Motor neuron (in vitro differentiated cells): Measurements from ENCODE around the gene ADGRA1. TPM values are rescaled to one million over a fixed set of nuclear protein-coding genes. Genes with fewer than 3 reads are reported as not detected.
A peak's percentile ranks its signal among the peaks of the same experiment; 100 is the strongest.

ENCODE experiments used
- ATAC-seq, 8 experiments: fragments of 200-7000 bp; cut with Tn5 transposase; replicated peaks in 6 of 8; 2 replicates each; pipeline ENCODE4 v1.8.0; 2021; ENCODE audit warnings: mild to moderate bottlenecking in 8 of 8, moderate library complexity in 8 of 8
- H3K27ac ChIP-seq, 2 donors: fragments of 250-450 bp; sonication (Bioruptor Pico); 2 replicates each; pipeline ENCODE4 v1.9.0; 2021; ENCODE audit warnings: antibody characterized with exemption in 2 of 2, mild to moderate bottlenecking in 2 of 2, moderate library complexity in 1 of 2
- H3K4me1 ChIP-seq, 2 donors: fragments of 250-450 bp; sonication (Bioruptor Pico); replicated peaks in 1 of 2; 2 replicates each; pipeline ENCODE4 v1.6.1; 2021; ENCODE audit warnings: antibody characterized with exemption in 2 of 2, mild to moderate bottlenecking in 2 of 2, moderate library complexity in 1 of 2
- H3K4me3 ChIP-seq, 5 donors: fragments of 250-450 bp; sonication (Bioruptor Pico); 2 replicates each; pipeline ENCODE4 v1.9.0; 2021; ENCODE audit warnings: antibody characterized with exemption in 5 of 5, mild to moderate bottlenecking in 5 of 5, moderate library complexity in 4 of 5
- WGBS, 10 experiments: fragments of 450-650 bp; shearing (Covaris generic); methylation state at CpG; one replicate each; pipeline ENCODE4 v1.0.0; 2022; 5-methylcytosine and 5-hydroxymethylcytosine counted together
- in situ Hi-C, 9 experiments: fragments of 400-800 bp; cut with MboI; loops; one replicate each; pipeline ENCODE4 v1.15.0; 2021; ENCODE audit warnings: low sequenced_read_pairs in 9 of 9, low pct_unique_long_range_greater_than_20kb in 2 of 9; ENCODE audit not compliant: unreplicated experiment in 9 of 9
- total RNA-seq, 8 experiments: library from RNA; unstranded; fragments of 300-600 nt; gene quantifications; 2 replicates each; pipeline versions ENCODE4 v1.2.3 to v1.2.4, GENCODE V29; 2022

Gene ADGRA1
- total RNA-seq, 8 experiments from 2014 or later, result 0.09 to 6.3 (median 1.9) TPM

- no peak overlapping the region for H3K4me3 ChIP-seq
- ATAC-seq, result peak in 1 of 8 experiments; percentile 33
- no peak overlapping the region for H3K27ac ChIP-seq
- 10 to 80% (median 72%) methylated on average over 2 to 8 of the region's 28 CpGs; no CpG with 5 or more reads in 6 of the 10 experiments for WGBS, 10 experiments
- in situ Hi-C loops, result no loop called here
- peaks cover 17 to 18% of the 10 kb centered on the region in 2 donors for H3K4me1 ChIP-seq
These were observed 9.0 kb downstream of the ADGRA1 start for GRCh38 chr10:133096616-133097269.

- Histone ChIP-seq H3K27ac (no peak overlapping the region), H3K4me3 (no peak overlapping the region), H3K4me1 (peaks cover 24% of the 10 kb centered on the region in 2 donors)
- in situ Hi-C loops, result no loop called here
- ATAC-seq, result no peak
- 90 to 100% (median 93%) methylated on average over 1 to 11 of the region's 18 CpGs; no CpG with 5 or more reads in 6 of the 10 experiments for WGBS, 10 experiments
These were observed 9.7 kb downstream of the ADGRA1 start for GRCh38 chr10:133097418-133097817.

DNA sequence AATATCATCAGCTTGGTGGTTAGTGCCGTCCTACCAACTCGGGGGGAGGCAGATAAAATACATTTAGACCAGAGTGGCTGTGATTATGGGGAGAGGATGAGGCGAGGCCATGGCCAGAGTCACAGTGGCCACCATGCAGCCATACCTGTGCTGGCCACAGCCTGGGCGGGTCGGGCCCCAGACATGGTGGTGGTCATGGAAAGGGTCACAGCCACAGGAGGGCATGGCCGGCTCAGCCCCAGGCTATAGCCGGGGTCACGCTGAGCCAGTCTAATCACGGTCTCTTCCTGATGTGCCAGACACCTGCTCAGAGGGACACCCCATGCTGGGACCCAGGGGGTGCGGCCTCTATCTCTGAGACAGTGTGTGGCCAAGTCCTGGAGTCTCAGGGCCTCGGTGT is 10.2 kb downstream of the ADGRA1 start:
- Histone ChIP-seq H3K4me1 (peaks cover 29 to 30% of the 10 kb centered on the region in 2 donors), H3K4me3 (no peak overlapping the region), H3K27ac (no peak overlapping the region)
- WGBS, 10 experiments, result 83 to 89% (median 86%) methylated on average over 1 to 4 of the region's 11 CpGs; no CpG with 5 or more reads in 7 of the 10 experiments
- in situ Hi-C loops, result no loop called here
- no peak for ATAC-seq

DNA sequence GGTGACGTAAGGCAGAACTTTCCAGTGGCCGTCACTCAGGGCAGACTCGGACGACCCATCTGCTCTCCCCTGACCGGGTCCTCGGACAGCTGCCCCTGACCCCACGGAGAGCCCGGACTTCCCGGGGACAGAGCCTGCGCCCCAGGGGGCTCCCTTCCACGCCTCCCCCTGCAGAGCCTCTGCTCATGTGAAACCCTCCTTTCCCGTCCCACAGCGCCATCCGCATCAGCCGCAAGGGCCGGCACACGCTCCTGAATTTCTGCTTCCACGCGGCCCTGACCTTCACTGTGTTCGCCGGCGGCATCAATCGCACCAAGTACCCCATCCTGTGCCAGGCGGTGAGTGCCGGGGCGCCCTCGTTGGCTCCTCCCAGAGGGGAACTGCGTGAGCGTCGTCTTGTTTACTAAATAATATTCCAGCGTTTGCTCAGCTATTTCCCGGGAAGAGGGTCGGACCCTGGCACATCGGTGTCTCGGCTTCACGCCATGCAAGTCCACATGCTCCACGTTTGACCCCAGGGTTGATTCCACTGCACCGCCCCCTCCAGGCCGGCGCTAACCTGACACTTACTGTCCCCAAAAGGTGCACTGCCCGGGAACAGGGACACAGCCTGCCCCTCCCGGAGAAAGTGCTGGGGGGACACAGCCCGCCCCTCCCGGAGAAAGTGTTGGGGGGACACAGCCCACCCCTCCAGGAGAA is 10.9 kb downstream of the ADGRA1 start:
- Histone ChIP-seq H3K4me3 (no peak overlapping the region), H3K27ac (no peak overlapping the region), H3K4me1 (peaks cover 35 to 36% of the 10 kb centered on the region in 2 donors)
- in situ Hi-C loops, result no loop called here
- WGBS, 10 experiments, result 0 to 80% (median 75%) methylated on average over 1 to 24 of the region's 44 CpGs; no CpG with 5 or more reads in 3 of the 10 experiments
- ATAC-seq, result no peak

DNA sequence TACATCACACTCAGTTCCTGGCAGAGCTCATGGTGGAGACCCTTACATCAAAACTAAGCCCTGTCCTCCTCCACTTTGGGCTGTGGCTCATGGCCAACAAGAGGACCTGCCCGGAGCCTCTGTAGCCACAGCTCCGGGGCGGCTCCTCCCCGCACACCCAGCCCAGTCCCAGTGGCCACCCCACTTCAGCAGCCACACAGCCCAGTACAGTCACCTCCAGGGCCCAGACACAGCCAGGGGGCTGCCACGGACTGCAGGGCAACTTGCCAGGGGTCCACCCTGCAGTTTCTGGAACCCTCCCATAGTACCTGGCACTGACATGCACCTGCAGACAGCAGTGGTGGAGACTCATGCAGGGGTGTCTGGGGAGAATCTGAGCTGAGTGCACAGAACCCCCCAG is 11.8 kb downstream of the ADGRA1 start:
- no peak for ATAC-seq
- Histone ChIP-seq H3K4me1 (peaks cover 45 to 46% of the 10 kb centered on the region in 2 donors), H3K27ac (no peak overlapping the region), H3K4me3 (no peak overlapping the region)
- WGBS, 10 experiments, result 90 to 100% methylated on average over 1 to 2 of the region's 5 CpGs; no CpG with 5 or more reads in 8 of the 10 experiments
- in situ Hi-C loops, result no loop called here

GRCh38 chr10:133100186-133100585 is 12.5 kb downstream of the ADGRA1 start:
- Histone ChIP-seq H3K4me1 (peaks cover 51 to 52% of the 10 kb centered on the region in 2 donors), H3K27ac (peak overlapping the region in 1 of 2 donors; percentile 56), H3K4me3 (no peak overlapping the region)
- in situ Hi-C loops, result loop anchor here in 3 of 9 experiments (25.0 kb wide), 1 partner anchor 163 kb away; the partner anchor contains the start of gene CFAP46 (in 3 of the 3)
- 75 to 100% (median 80%) methylated on average over 2 to 8 of the region's 24 CpGs; no CpG with 5 or more reads in 7 of the 10 experiments for WGBS, 10 experiments
- no peak for ATAC-seq

DNA sequence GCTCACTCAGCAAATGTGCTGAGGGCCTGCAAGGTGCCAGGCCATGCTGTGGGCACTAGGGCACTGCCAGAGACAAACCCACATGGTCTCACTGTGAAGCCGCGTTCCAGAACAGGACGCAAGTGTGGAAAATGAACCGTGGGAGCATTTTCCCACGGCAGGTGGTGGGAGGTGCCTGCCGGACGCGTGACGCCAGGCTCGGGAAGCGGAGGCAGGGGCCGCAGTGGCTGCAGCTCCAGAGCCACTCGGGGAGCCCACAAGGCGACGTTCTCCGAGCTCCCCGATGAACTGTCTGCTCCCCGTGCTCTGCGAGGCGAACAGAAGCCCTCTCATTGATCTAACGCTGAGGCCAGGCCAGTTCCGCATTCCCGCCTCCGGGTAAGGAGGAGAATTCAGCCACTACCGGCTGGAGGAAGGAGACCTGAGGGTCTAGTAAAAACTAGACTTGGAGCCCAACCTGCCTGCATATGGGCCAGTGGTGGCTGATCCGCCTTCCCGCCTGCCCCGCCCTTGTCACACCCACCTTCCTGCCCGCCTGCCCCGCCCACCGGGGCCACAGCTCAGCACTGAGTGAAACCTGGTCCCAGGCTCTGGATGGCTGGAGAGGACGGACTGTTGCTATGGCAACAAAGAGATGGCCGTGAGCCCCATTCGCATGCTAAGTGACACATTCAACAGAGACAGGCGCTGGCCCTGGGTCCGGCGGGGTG is 13.1 kb downstream of the ADGRA1 start:
- H3K27ac ChIP-seq, result peak overlapping the region; percentile 63 to 71
- 1 to 70% (median 20%) methylated on average over 1 to 17 of the region's 37 CpGs; no CpG with 5 or more reads in 5 of the 10 experiments for WGBS, 10 experiments
- peak; percentile 61 to 90 (median 87) for ATAC-seq
- peaks cover 51 to 56% of the 10 kb centered on the region in 2 donors for H3K4me1 ChIP-seq
- no peak overlapping the region for H3K4me3 ChIP-seq
- in situ Hi-C loops, result loop anchor here in 3 of 9 experiments (25.0 kb wide), 1 partner anchor 164 kb away; the partner anchor contains the start of gene CFAP46 (in 3 of the 3)

GRCh38 chr10:133101416-133101810 is 13.7 kb downstream of the ADGRA1 start:
- in situ Hi-C loops, result loop anchor here in 3 of 9 experiments (25.0 kb wide), 1 partner anchor 164 kb away; the partner anchor contains the start of gene CFAP46 (in 3 of the 3)
- Histone ChIP-seq H3K27ac (peak overlapping the region; percentile 63 to 71), H3K4me1 (peaks cover 51 to 56% of the 10 kb centered on the region in 2 donors), H3K4me3 (no peak overlapping the region)
- peak in 2 of 8 experiments; percentile 28 to 36 for ATAC-seq
- WGBS, 10 experiments, result 9 to 27% (median 17%) methylated on average over 1 to 12 of the region's 16 CpGs; no CpG with 5 or more reads in 6 of the 10 experiments

- H3K4me1 ChIP-seq, result peaks cover 51 to 56% of the 10 kb centered on the region in 2 donors
- H3K4me3 ChIP-seq, result no peak overlapping the region
- 53 to 93% (median 81%) methylated on average over 3 to 9 of the region's 29 CpGs; no CpG with 5 or more reads in 7 of the 10 experiments for WGBS, 10 experiments
- in situ Hi-C loops, result loop anchor here in 3 of 9 experiments (25.0 kb wide), 1 partner anchor 165 kb away; the partner anchor contains the start of gene CFAP46 (in 3 of the 3)
- peak overlapping the region; percentile 48 to 71 for H3K27ac ChIP-seq
- no peak for ATAC-seq
These were observed 14.8 kb downstream of the ADGRA1 start for GRCh38 chr10:133102415-133103095.

DNA sequence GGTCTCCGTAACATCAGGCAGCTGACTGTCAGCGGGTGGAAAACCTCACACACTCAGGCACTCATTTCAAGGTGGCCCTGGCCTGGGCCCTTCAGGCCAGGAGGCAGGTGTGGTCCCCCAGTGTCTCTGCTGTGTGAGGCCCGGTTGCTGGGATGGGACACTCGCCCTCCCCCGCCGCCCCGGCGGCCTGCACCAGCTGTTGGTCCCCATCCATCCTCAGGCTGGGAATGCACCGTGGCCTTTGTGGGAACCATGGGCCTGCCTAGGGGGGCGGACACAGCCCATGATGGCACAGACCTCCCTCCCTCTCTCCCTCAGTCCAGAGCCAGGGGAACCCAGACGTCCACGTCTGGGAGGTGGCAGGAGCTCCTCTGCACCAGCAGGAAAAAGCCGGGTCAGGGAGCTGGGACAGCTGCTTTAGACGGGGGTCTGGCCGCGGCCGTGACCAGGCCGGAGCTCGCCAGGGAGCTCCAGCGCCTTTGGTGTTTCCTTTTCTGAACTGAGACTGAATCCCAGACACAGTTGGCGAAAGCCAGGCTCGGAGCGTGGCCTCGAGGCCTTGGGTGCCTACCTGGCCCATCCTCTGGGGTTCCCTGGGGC is 15.7 kb downstream of the ADGRA1 start:
- peaks cover 51 to 56% of the 10 kb centered on the region in 2 donors for H3K4me1 ChIP-seq
- in situ Hi-C loops, result loop anchor here in 3 of 9 experiments (25.0 kb wide), 1 partner anchor 166 kb away; the partner anchor contains the start of gene CFAP46 (in 3 of the 3)
- H3K4me3 ChIP-seq, result no peak overlapping the region
- 88% methylated on average over 3 of the region's 24 CpGs; no CpG with 5 or more reads in 9 of the 10 experiments for WGBS, 10 experiments
- H3K27ac ChIP-seq, result peak overlapping the region; percentile 71 to 86
- ATAC-seq, result peak in 2 of 8 experiments; percentile 3

DNA sequence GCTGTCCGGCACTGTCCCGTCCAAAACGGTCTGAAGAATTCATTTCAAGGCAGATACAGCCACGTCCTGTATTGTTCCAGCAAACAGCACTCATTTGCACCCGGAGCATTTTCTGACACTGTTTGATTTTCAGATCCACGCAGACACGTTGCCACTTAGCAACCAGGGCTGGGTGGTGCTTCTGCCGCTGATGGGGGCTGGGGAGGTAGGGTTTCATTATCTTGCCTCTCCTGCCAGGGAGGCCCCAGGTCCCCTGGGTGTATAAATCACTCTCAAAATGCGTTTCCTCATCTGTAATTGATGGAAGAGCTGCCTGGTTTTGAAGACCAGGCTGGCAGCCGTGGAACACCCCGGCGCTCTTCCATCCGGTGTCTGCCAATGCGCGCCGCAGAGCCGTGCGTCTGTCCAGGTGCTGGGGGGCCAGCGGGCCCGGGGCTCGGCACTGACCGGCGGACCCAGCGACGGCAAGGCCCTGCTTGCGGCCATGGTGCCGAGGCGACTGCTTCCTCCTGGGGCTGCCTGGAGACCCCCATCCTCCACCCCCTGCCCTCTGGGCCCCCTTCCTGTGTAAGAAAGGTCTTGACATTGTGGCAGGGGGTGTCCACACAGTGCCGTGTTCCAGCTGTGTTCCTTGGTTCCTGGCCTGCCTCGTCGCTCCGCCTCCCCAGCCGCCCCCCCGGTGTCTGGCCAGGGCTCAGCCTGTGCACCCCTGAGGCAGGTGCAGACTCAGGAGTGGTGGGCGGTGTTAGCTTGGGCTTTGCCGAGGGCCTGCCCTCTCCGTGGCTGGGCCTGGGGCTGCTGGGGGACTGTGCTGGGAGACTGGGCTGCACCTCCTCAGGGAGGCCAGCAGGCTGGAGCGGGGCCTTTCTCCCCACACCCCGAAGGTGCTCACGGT is 16.6 kb downstream of the ADGRA1 start:
- peak overlapping the region; percentile 71 to 86 for H3K27ac ChIP-seq
- ATAC-seq, result peak in 5 of 8 experiments; percentile 25 to 54 (median 41)

More for the DNA sequence above, 16.6 kb downstream of the ADGRA1 start:
- Histone ChIP-seq H3K4me3 (no peak overlapping the region), H3K4me1 (peaks cover 49 to 56% of the 10 kb centered on the region in 2 donors)
- in situ Hi-C loops, result loop anchor here in 3 of 9 experiments (25.0 kb wide), 1 partner anchor 167 kb away; the partner anchor contains the start of gene CFAP46 (in 3 of the 3)
- 0 to 80% (median 41%) methylated on average over 1 to 5 of the region's 40 CpGs; no CpG with 5 or more reads in 4 of the 10 experiments for WGBS, 10 experiments
